Subcutaneous adipose tissue (tissue), 4 donors: ENCODE measurements around the gene KRTAP12-4. TPM values are rescaled to one million over a fixed set of nuclear protein-coding genes. Genes with fewer than 3 reads are reported as not detected.

Source experiments
- CTCF ChIP-seq: fragments of 450-650 bp; IDR thresholded peaks from one replicate; pipeline ENCODE4 v1.5.1; 2016; ENCODE audit warnings: low read depth, mild to moderate bottlenecking, control low read depth, antibody characterized with exemption, moderate library complexity
- total RNA-seq, 4 donors: library from RNA; depleted of rRNA; stranded (reverse); fragments of >200 nt; gene quantifications; one replicate each; pipeline ENCODE4 v1.1.0, GENCODE V29; 2016

The KRTAP12-4 gene
- total RNA-seq, 4 donors from 2014 or later = not detected

GRCh38 chr21:44695184-44695583, 40.7 kb upstream of the KRTAP12-4 start:
- no peak for TF ChIP-seq CTCF

GRCh38 chr21:44694776-44695175, 40.3 kb upstream of the KRTAP12-4 start:
- TF ChIP-seq CTCF = no peak

GRCh38 chr21:44692798-44693512, 38.5 kb upstream of the KRTAP12-4 start:
- TF ChIP-seq CTCF = no peak

- no peak for TF ChIP-seq CTCF
These were observed 37.2 kb upstream of the KRTAP12-4 start for GRCh38 chr21:44691686-44692085.

- no peak for TF ChIP-seq CTCF
These were observed 33.2 kb upstream of the KRTAP12-4 start for GRCh38 chr21:44687671-44688070.

- TF ChIP-seq CTCF = no peak
These were observed 32.5 kb upstream of the KRTAP12-4 start for GRCh38 chr21:44686843-44687561.

GRCh38 chr21:44686000-44686781, 31.7 kb upstream of the KRTAP12-4 start:
- no peak for TF ChIP-seq CTCF
